ENCODE results near the gene AHR.

GRCh38 chr7:17304926-17305325, 6.5 kb downstream of the AHR start:
- no peak for TF ChIP-seq CTCF (IDR thresholded peaks at IDR 0.05; ENCODE audit: low read depth, low read length, poor library complexity, severe bottlenecking)
- TF ChIP-seq EZH2phosphoT487 (IDR thresholded peaks at IDR 0.05; ENCODE audit: borderline replicate concordance, low read length): no peak
